Lung microvascular endothelial cell (primary cell): ENCODE results near the gene ASTN2. TPM values are rescaled to one million over a fixed set of nuclear protein-coding genes. Genes with fewer than 3 reads are reported as not detected.
A peak's percentile ranks its signal among the peaks of the same experiment; 100 is the strongest.

Source experiments
- DNase-seq, 2 donors: peaks; one replicate each; pipeline versions ENCODE4 v3.0.0 to v3.0.0-alpha.2; 2010; ENCODE audit warnings: low read depth in 2 of 2
- total RNA-seq: library from RNA; depleted of rRNA; stranded (reverse); fragments of >200 nt; gene quantifications from 2 replicates; pipeline ENCODE4 v1.2.1, GENCODE V29; 2014

Gene ASTN2
- total RNA-seq, 1 donor from 2014 or later = 0.99 TPM

GRCh38 chr9:116574027-116574679 is 840.7 kb downstream of the ASTN2 start:
- DNase-seq = no peak

GRCh38 chr9:116572095-116572748 is 842.6 kb downstream of the ASTN2 start:
- peak; percentile 27 to 58 for DNase-seq

GRCh38 chr9:116569111-116569510 is 845.7 kb downstream of the ASTN2 start:
- no peak for DNase-seq

GRCh38 chr9:116566677-116567488 is 848.0 kb downstream of the ASTN2 start:
- peak in 1 of 2 donors; percentile 21 for DNase-seq

- DNase-seq = no peak
These were observed 848.9 kb downstream of the ASTN2 start for GRCh38 chr9:116565986-116566385.

GRCh38 chr9:116564266-116564793 is 850.5 kb downstream of the ASTN2 start:
- DNase-seq = no peak

- DNase-seq = no peak
These were observed 855.9 kb downstream of the ASTN2 start for GRCh38 chr9:116558818-116559540.

- no peak for DNase-seq
These were observed 856.8 kb downstream of the ASTN2 start for GRCh38 chr9:116558035-116558434.

- no peak for DNase-seq
These were observed 859.2 kb downstream of the ASTN2 start for GRCh38 chr9:116555556-116556155.

GRCh38 chr9:116555119-116555518 is 859.7 kb downstream of the ASTN2 start:
- no peak for DNase-seq

- DNase-seq = peak in 1 of 2 donors; percentile 36
These were observed 864.0 kb downstream of the ASTN2 start for GRCh38 chr9:116550696-116551436.

GRCh38 chr9:116549786-116550660 is 864.8 kb downstream of the ASTN2 start:
- no peak for DNase-seq

- peak in 1 of 2 donors; percentile 47 for DNase-seq
These were observed 865.7 kb downstream of the ASTN2 start for GRCh38 chr9:116549061-116549664.

- DNase-seq = no peak
These were observed 867.0 kb downstream of the ASTN2 start for GRCh38 chr9:116547729-116548426.

- no peak for DNase-seq
These were observed 867.9 kb downstream of the ASTN2 start for GRCh38 chr9:116546711-116547581.

- DNase-seq = no peak
These were observed 870.0 kb downstream of the ASTN2 start for GRCh38 chr9:116544896-116545295.

- DNase-seq = no peak
These were observed 871.0 kb downstream of the ASTN2 start for GRCh38 chr9:116543731-116544400.
